ENCODE data around the gene PYGM. TPM values are rescaled to one million over a fixed set of nuclear protein-coding genes. Genes with fewer than 3 reads are reported as not detected.

PYGM gene
- total and polyA plus RNA-seq, 4 experiments from 2014 or later = 0.38 to 11.3 (median 10.7) TPM; not detected in 1

GRCh38 chr11:64754919-64755662 is 4.7 kb downstream of the PYGM start:
- Mint-ChIP-seq H3K36me3 (peaks cover 16 to 29% of the 10 kb centered on the region in 2 donors), H3K9me3 (peaks cover 0 to 7% (median 0%) of the 10 kb centered on the region in 8 donors), H3K27ac (peak overlapping the region in 1 of 7 donors; percentile 38), H3K4me3 (no peak overlapping the region), H3K27me3 (no peaks in the 10 kb centered on the region), H3K4me1 (peaks cover 16 to 50% (median 22%) of the 10 kb centered on the region in 4 donors)
- H3K4me3 ChIP-seq (ENCODE audit: low read length in 2 of 2) = no peak overlapping the region
- peak in 1 of 5 donors; percentile 27 for DNase-seq
- ChIA-PET POLR2A (ENCODE audit: partially characterized antibody) (interaction anchor here (26.2 to 33.1 kb wide), 2 partner anchors 10 to 12 kb away, joined by 1500 read pairs; partner anchors contain the start of genes PYGM, RASGRP2 and SF1), CTCF (ENCODE audit: partially characterized antibody) (no interaction called here)
- no peaks in the 10 kb centered on the region for H3K27me3 ChIP-seq (ENCODE audit: insufficient read depth, low read length)
- intact Hi-C loops (cut with micrococcal nuclease) = no loop called here
- peaks cover 13% of the 10 kb centered on the region for H3K4me1 ChIP-seq (ENCODE audit: insufficient read depth, low read length)
- no peak overlapping the region for H3K27ac ChIP-seq (ENCODE audit: low read depth, low read length)
- no peaks in the 10 kb centered on the region for H3K9me3 ChIP-seq (ENCODE audit: control insufficient read depth in 1 of 2, low read length in 2 of 2)
- H3K36me3 ChIP-seq (ENCODE audit: insufficient read depth, low read length) = no peaks in the 10 kb centered on the region

GRCh38 chr11:64754124-64754918 is 5.5 kb downstream of the PYGM start:
- Mint-ChIP-seq H3K4me3 (no peak overlapping the region), H3K9me3 (peaks cover 0 to 7% (median 0%) of the 10 kb centered on the region in 8 donors), H3K4me1 (peaks cover 17 to 43% (median 20%) of the 10 kb centered on the region in 4 donors), H3K27me3 (no peaks in the 10 kb centered on the region), H3K27ac (peak overlapping the region in 1 of 7 donors; percentile 9), H3K36me3 (peaks cover 16 to 30% of the 10 kb centered on the region in 2 donors)
- POLR2A ChIA-PET (ENCODE audit: partially characterized antibody) = interaction anchor here (26.2 to 33.1 kb wide), 2 partner anchors 9 to 13 kb away, joined by 1500 read pairs; partner anchors contain the start of genes PYGM, RASGRP2 and SF1
- intact Hi-C loops (cut with micrococcal nuclease) = no loop called here
- no peaks in the 10 kb centered on the region for H3K36me3 ChIP-seq (ENCODE audit: insufficient read depth, low read length)
- CTCF ChIA-PET (ENCODE audit: partially characterized antibody) = interaction anchor here (2.7 kb wide), 1 partner anchor 11 kb away, joined by 10 read pairs; the partner anchor contains the start of gene RASGRP2
- H3K4me3 ChIP-seq (ENCODE audit: low read length in 2 of 2) = no peak overlapping the region
- peaks cover 6% of the 10 kb centered on the region for H3K4me1 ChIP-seq (ENCODE audit: insufficient read depth, low read length)
- no peaks in the 10 kb centered on the region for H3K27me3 ChIP-seq (ENCODE audit: insufficient read depth, low read length)
- DNase-seq = peak in 1 of 5 donors; percentile 31
- no peak overlapping the region for H3K27ac ChIP-seq (ENCODE audit: low read depth, low read length)
- H3K9me3 ChIP-seq (ENCODE audit: control insufficient read depth in 1 of 2, low read length in 2 of 2) = no peaks in the 10 kb centered on the region

- Mint-ChIP-seq H3K9me3 (peaks cover 0 to 7% (median 0%) of the 10 kb centered on the region in 8 donors), H3K27me3 (no peaks in the 10 kb centered on the region), H3K27ac (peak overlapping the region in 3 of 7 donors; percentile 9 to 72 (median 43)), H3K36me3 (peaks cover 16 to 30% of the 10 kb centered on the region in 2 donors), H3K4me3 (no peak overlapping the region), H3K4me1 (peaks cover 17 to 39% (median 18%) of the 10 kb centered on the region in 4 donors)
- Histone ChIP-seq H3K4me1 (ENCODE audit: insufficient read depth, low read length) (peaks cover 5% of the 10 kb centered on the region), H3K9me3 (ENCODE audit: control insufficient read depth in 1 of 2, low read length in 2 of 2) (no peaks in the 10 kb centered on the region), H3K4me3 (ENCODE audit: low read length in 2 of 2) (no peak overlapping the region), H3K27me3 (ENCODE audit: insufficient read depth, low read length) (no peaks in the 10 kb centered on the region), H3K36me3 (ENCODE audit: insufficient read depth, low read length) (no peaks in the 10 kb centered on the region), H3K27ac (ENCODE audit: low read depth, low read length) (no peak overlapping the region)
- peak in 1 of 5 donors; percentile 35 for DNase-seq
- ChIA-PET CTCF (ENCODE audit: partially characterized antibody) (interaction anchor here (2.7 to 3.8 kb wide), 2 partner anchors 9 to 10 kb away, joined by 10 to 35 read pairs; partner anchors contain the start of genes PYGM and RASGRP2), POLR2A (ENCODE audit: partially characterized antibody) (interaction anchor here (26.2 to 33.1 kb wide), 2 partner anchors 8 to 14 kb away, joined by 1500 read pairs; partner anchors contain the start of genes PYGM, RASGRP2 and SF1)
- intact Hi-C loops (cut with micrococcal nuclease) = no loop called here
Measured at GRCh38 chr11:64753380-64754123, 6.2 kb downstream of the PYGM start.

- Mint-ChIP-seq H3K9me3 (peaks cover 0 to 7% (median 0%) of the 10 kb centered on the region in 8 donors), H3K27me3 (no peaks in the 10 kb centered on the region), H3K27ac (peak overlapping the region in 2 of 7 donors; percentile 9 to 72), H3K4me1 (peaks cover 18 to 42% (median 22%) of the 10 kb centered on the region in 4 donors), H3K4me3 (no peak overlapping the region), H3K36me3 (peaks cover 16 to 34% of the 10 kb centered on the region in 2 donors)
- Histone ChIP-seq H3K27ac (ENCODE audit: low read depth, low read length) (no peak overlapping the region), H3K4me3 (ENCODE audit: low read length in 2 of 2) (no peak overlapping the region), H3K27me3 (ENCODE audit: insufficient read depth, low read length) (no peaks in the 10 kb centered on the region), H3K4me1 (ENCODE audit: insufficient read depth, low read length) (peaks cover 5% of the 10 kb centered on the region), H3K9me3 (ENCODE audit: control insufficient read depth in 1 of 2, low read length in 2 of 2) (no peaks in the 10 kb centered on the region), H3K36me3 (ENCODE audit: insufficient read depth, low read length) (no peaks in the 10 kb centered on the region)
- intact Hi-C loops (cut with micrococcal nuclease) = no loop called here
- peak in 1 of 5 donors; percentile 25 for DNase-seq
- ChIA-PET POLR2A (ENCODE audit: partially characterized antibody) (interaction anchor here (1.4 to 33.1 kb wide), 3 partner anchors 8 to 116 kb away, joined by 3 to 1500 read pairs (median 1500); partner anchors contain the start of genes PYGM, RASGRP2 and SF1), CTCF (ENCODE audit: partially characterized antibody) (interaction anchor here (1.2 to 3.8 kb wide), 4 partner anchors 9 to 17 kb away, joined by 3 to 35 read pairs (median 8); partner anchors contain the start of genes PYGM and RASGRP2)
Measured at GRCh38 chr11:64753019-64753379, 6.8 kb downstream of the PYGM start.

GRCh38 chr11:64752175-64752970 is 7.4 kb downstream of the PYGM start:
- peaks cover 16 to 34% of the 10 kb centered on the region in 2 donors for H3K36me3 Mint-ChIP-seq
- no peaks in the 10 kb centered on the region for H3K27me3 Mint-ChIP-seq
- Histone ChIP-seq H3K4me3 (ENCODE audit: low read length in 2 of 2) (no peak overlapping the region), H3K4me1 (ENCODE audit: insufficient read depth, low read length) (peaks cover 5% of the 10 kb centered on the region), H3K36me3 (ENCODE audit: insufficient read depth, low read length) (no peaks in the 10 kb centered on the region), H3K27me3 (ENCODE audit: insufficient read depth, low read length) (no peaks in the 10 kb centered on the region), H3K9me3 (ENCODE audit: control insufficient read depth in 1 of 2, low read length in 2 of 2) (no peaks in the 10 kb centered on the region), H3K27ac (ENCODE audit: low read depth, low read length) (no peak overlapping the region)
- peaks cover 0 to 3% (median 0%) of the 10 kb centered on the region in 8 donors for H3K9me3 Mint-ChIP-seq
- intact Hi-C loops (cut with micrococcal nuclease) = no loop called here
- peak overlapping the region in 5 of 7 donors; percentile 26 to 75 (median 54) for H3K27ac Mint-ChIP-seq
- H3K4me3 Mint-ChIP-seq = no peak overlapping the region
- peaks cover 16 to 42% (median 24%) of the 10 kb centered on the region in 4 donors for H3K4me1 Mint-ChIP-seq
- ChIA-PET POLR2A (ENCODE audit: partially characterized antibody) (interaction anchor here (1.4 to 33.1 kb wide), 3 partner anchors 7 to 117 kb away, joined by 3 to 1500 read pairs (median 1500); partner anchors contain the start of genes PYGM, RASGRP2 and SF1), CTCF (ENCODE audit: partially characterized antibody) (interaction anchor here (1.2 to 3.8 kb wide), 4 partner anchors 9 to 17 kb away, joined by 3 to 35 read pairs (median 8); partner anchors contain the start of genes PYGM and RASGRP2)
- peak in 1 of 5 donors; percentile 2 for DNase-seq

All from CD4-positive, alpha-beta memory T cell (primary cell).